ENCODE data around the gene SLC1A5.

The SLC1A5 gene

GRCh38 chr19:46755853-46756543, 32.4 kb downstream of the SLC1A5 start:
- no peak for DNase-seq (ENCODE audit: extremely low read depth, low read depth)
- TF ChIP-seq, protein P1, sequence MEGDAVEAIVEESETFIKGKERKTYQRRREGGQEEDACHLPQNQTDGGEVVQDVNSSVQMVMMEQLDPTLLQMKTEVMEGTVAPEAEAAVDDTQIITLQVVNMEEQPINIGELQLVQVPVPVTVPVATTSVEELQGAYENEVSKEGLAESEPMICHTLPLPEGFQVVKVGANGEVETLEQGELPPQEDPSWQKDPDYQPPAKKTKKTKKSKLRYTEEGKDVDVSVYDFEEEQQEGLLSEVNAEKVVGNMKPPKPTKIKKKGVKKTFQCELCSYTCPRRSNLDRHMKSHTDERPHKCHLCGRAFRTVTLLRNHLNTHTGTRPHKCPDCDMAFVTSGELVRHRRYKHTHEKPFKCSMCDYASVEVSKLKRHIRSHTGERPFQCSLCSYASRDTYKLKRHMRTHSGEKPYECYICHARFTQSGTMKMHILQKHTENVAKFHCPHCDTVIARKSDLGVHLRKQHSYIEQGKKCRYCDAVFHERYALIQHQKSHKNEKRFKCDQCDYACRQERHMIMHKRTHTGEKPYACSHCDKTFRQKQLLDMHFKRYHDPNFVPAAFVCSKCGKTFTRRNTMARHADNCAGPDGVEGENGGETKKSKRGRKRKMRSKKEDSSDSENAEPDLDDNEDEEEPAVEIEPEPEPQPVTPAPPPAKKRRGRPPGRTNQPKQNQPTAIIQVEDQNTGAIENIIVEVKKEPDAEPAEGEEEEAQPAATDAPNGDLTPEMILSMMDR (IDR thresholded peaks at IDR 0.05; ENCODE audit: low read depth, low read length): no peak

GRCh38 chr19:46755077-46755852, 33.1 kb downstream of the SLC1A5 start:
- DNase-seq (ENCODE audit: extremely low read depth, low read depth): no peak
- TF ChIP-seq, protein P1 (IDR thresholded peaks at IDR 0.05; ENCODE audit: low read depth, low read length): no peak

DNA sequence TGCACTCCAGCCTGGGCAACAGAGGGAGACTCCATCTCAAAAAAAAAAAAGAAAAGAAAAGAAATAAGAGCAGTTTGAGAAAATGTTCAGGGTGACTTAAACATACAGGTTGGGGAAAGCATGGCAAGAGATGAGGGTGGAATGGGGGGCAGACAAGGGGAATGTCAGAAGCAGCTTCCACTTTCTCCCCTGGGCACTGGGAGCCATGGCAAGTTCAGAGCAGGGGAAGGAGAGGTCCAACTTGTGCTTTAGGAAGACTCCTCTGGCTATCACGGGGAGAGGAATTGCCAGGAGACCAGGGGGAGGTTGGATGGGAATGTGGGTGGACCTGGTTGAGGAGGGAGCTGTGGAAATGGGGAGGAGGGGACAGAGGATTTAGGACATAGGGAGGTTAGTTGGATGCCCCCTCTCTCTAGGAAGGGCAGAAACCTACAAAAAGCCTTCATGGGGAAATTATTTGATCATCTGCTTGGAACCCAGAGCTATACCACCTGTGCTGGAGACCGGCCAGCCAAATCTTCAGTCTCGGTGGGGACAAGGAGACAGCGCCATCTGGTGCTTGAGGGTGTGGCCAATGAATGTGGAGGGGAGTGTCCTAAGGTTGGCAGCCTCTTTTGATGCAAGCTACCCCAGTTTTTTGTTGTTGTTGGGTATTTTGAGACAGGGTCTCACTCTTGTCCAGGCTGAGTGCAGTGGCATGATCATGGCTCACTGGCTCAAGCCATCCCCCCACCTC, 34.8 kb downstream of the SLC1A5 start:
- TF ChIP-seq, protein P1 (IDR thresholded peaks at IDR 0.05; ENCODE audit: low read depth, low read length): peak; percentile 45
- no peak for DNase-seq (ENCODE audit: extremely low read depth, low read depth)

GRCh38 chr19:46748325-46749109, 39.9 kb downstream of the SLC1A5 start:
- TF ChIP-seq, protein P1 (IDR thresholded peaks at IDR 0.05; ENCODE audit: low read depth, low read length): peak; percentile 80
- no peak for DNase-seq (ENCODE audit: extremely low read depth, low read depth)

DNA sequence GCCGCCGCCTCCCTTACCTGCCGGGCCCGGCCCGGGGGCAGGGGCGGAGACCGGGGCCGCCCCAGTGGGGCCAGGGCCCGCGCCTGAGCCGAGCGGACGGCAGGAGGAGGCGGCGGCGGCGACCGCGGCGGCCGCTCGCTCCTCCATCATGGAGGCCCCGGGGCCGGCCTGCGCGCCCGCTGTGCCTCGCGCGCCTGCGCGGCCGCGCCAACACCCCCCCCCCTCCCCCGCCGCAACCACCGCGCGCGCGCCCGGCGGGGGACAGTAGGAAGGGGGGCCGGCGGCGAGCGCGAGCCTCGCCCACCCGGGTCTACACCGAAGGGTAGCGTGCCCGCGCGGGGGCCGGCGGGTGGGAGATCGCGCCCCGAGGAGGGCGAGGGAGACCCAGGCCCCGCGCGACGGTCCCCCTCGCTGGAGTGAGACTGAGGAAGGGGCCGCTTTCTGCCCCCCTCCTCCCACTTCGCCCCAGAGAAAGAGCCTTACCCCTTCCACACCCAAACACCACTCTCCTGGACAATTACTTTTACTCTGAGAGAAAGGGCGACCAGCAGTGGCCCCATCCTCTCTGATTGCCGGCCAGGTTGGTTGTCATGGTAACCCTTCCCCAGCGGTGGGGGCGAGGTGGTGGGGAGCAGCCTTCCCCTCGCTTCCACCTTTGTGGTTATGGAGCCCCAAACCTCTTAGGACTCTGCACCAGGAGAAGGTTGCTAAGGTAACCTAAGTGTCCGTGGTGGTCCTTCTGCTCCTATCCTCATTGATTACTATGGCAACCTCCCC, 41.9 kb downstream of the SLC1A5 start, which contains the start of gene STRN4:
Gene STRN4 (minus strand): TSS at position 170 of the 777 bp plus-strand sequence. CDS start 20 bp downstream, at position 150.
- TF ChIP-seq, protein P1 (IDR thresholded peaks at IDR 0.05; ENCODE audit: low read depth, low read length): no peak
- no peak for DNase-seq (ENCODE audit: extremely low read depth, low read depth)

GRCh38 chr19:46745521-46746280, 42.7 kb downstream of the SLC1A5 start, which contains the start of gene FKRP:
FKRP (plus strand) TSS chr19:46746057; CDS start chr19:46755451, 9,394 bp downstream.
- TF ChIP-seq, protein P1 (IDR thresholded peaks at IDR 0.05; ENCODE audit: low read depth, low read length): no peak
- DNase-seq (ENCODE audit: extremely low read depth, low read depth): no peak
